GM06990 (cell line): ENCODE data around the gene DIP2A.
A peak's percentile ranks its signal among the peaks of the same experiment; 100 is the strongest.

Experiments
- DNase-seq: peaks from one replicate; pipeline ENCODE4 v3.0.0-alpha.2; 2011; ENCODE audit not compliant: insufficient read length; ENCODE audit errors: extremely low read depth
- H3K27me3 ChIP-seq: replicated peaks from 2 replicates; pipeline ENCODE4 v1.6.0; 2011; ENCODE audit warnings: low read length; ENCODE audit not compliant: control insufficient read depth, insufficient read depth
- H3K36me3 ChIP-seq: 2 replicates; pipeline ENCODE4 v1.5.1; 2011; ENCODE audit warnings: low read length; ENCODE audit not compliant: control insufficient read depth, insufficient read depth
- H3K4me3 ChIP-seq: replicated peaks from 2 replicates; pipeline ENCODE4 v1.5.1; 2011; ENCODE audit warnings: low read depth, mild to moderate bottlenecking, control low read depth, low read length
- TF ChIP-seq, protein P1 (sequence below): IDR thresholded peaks from 2 replicates; pipeline ENCODE4 v1.5.1; 2011; ENCODE audit warnings: low read length, control low read depth, mild to moderate bottlenecking, inconsistent platforms; ENCODE audit not compliant: insufficient read depth, poor library complexity, severe bottlenecking

The DIP2A gene

DNA sequence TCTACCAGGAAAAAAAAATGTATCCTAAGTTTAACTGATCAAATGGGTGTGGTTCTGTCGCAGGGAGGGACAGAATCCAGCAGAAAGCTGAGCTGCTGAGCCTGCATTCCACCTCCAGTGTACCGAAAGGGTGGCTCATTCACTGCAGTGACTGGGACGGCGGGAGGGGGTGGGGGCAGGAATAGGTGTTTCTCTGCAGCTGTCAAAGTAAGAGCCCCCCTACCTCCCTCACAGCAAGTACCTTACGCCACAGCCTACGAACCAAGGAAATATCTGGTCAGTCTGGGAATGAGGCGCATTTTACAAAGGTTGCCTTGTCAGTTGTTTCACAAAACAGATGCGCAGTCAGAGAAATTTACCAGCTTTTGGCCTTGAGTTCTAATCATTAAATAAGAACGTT, 144.5 kb downstream of the DIP2A start:
- no peaks in the 10 kb centered on the region for H3K36me3 ChIP-seq
- TF ChIP-seq, protein P1, sequence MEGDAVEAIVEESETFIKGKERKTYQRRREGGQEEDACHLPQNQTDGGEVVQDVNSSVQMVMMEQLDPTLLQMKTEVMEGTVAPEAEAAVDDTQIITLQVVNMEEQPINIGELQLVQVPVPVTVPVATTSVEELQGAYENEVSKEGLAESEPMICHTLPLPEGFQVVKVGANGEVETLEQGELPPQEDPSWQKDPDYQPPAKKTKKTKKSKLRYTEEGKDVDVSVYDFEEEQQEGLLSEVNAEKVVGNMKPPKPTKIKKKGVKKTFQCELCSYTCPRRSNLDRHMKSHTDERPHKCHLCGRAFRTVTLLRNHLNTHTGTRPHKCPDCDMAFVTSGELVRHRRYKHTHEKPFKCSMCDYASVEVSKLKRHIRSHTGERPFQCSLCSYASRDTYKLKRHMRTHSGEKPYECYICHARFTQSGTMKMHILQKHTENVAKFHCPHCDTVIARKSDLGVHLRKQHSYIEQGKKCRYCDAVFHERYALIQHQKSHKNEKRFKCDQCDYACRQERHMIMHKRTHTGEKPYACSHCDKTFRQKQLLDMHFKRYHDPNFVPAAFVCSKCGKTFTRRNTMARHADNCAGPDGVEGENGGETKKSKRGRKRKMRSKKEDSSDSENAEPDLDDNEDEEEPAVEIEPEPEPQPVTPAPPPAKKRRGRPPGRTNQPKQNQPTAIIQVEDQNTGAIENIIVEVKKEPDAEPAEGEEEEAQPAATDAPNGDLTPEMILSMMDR: no peak
- no peak overlapping the region for H3K4me3 ChIP-seq
- no peaks in the 10 kb centered on the region for H3K27me3 ChIP-seq
- no peak for DNase-seq

DNA sequence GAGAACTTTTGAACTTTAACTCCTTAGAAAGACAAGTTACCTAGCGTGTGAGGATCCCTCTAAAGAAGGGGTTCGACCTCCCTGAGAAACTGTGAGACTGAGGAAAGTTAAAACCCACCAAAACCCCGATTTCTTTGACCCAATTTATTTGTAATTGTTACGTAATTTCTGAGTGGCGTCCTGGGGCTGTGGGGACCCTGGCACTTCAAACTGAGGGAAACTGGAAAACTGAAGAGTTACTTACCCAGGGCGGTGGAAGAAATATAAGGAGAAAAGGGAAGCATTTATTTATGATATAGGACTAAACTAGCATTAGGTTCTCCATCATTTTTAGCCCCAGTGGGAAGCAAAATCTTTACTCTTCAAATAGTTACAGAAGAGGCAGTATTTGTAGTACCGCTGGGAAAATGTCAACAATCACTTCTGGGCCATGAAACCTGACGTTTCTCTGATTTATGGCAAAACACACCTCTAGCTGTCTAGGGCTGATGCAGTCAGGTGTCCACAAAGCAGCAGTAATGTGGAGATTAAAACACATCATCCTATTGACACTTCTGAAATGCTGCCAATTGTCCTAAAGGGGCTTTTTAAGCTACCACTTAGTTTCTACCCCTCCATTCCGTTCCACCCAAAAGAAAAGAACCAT, 145.8 kb downstream of the DIP2A start:
- no peaks in the 10 kb centered on the region for H3K27me3 ChIP-seq
- TF ChIP-seq, protein P1: no peak
- H3K36me3 ChIP-seq: no peaks in the 10 kb centered on the region
- H3K4me3 ChIP-seq: no peak overlapping the region
- DNase-seq: no peak

DNA sequence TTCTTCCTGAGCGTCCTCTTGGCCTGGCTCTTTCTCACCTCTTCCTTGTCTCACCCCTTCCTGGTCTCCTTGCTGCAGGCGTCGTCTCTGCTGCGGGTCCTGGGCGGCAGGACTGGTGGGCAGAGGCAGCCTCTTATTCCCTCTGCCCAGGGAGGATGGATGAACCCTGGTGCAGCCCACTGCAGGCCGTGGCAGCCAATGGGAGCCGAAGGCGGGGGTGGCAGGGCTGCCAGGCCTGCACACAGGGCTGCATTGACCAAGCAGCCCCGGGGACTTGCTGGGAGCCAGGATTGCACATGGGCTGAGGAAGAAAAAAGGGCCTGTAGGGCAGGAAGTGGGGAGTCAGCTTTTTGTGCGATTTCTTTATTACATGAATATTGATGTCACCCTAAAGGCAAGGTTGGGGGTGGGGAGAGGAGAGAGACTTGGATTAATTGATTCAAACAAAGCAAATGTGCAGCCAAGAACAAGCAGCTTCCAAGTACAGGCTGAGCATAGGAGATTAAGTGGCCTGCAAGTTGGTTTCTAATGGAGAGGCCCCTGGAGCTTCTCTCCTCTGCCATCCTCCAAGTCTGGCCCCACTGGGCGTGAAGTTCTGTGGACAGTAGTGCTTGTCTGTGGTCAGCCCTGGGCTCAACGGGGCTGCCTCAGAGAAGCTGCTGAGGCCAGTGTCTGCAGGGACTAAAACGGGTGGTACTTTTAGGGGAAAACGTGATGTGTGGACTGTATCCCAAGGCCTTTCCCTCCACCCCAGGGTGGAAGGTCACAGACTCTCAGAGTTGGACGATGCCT, 146.5 kb downstream of the DIP2A start, which contains the start of gene S100B:
S100B (minus strand) TSS at position 108 of the 792 bp plus-strand sequence. CDS start 2,667 bp downstream, outside the sequence.
- Histone ChIP-seq H3K36me3 (no peaks in the 10 kb centered on the region), H3K4me3 (no peak within 1 kb of the TSS), H3K27me3 (no peaks in the 10 kb centered on the region)
- no peak for DNase-seq
- TF ChIP-seq, protein P1: no peak

DNA sequence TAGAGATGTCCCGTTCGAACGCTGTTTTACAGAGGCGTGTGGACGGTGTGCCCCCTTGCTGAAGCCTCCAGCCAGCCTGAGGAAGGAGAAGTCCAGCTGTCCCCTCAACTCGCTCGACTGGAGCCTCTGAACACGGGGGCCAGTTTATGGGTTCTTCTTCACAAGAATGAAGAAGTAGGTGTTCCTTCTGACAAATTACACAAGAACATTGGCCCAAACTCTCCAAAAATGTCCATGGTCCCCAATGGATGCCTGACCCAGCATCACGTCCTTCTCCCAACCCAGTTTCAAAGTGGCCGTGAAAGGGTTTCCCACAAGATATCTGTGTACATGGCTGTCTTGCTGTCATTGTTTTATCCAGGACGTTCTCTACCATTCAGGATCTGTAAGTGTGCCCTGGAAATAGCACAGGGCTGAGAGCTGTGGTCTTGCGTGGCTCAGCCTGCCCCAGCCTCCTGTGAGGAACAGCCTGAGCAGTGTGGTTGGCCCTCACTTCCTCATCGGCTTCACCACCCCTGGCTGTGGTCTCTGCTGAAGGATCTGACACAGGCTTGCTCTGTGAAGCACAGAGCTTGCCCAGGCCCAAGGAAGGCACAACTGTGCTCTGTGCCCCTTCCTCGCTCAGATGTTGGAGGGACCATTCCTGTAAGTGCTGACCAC, 147.2 kb downstream of the DIP2A start:
- no peaks in the 10 kb centered on the region for H3K36me3 ChIP-seq
- no peaks in the 10 kb centered on the region for H3K27me3 ChIP-seq
- DNase-seq: peak; percentile 48
- no peak overlapping the region for H3K4me3 ChIP-seq
- TF ChIP-seq, protein P1: no peak

DNA sequence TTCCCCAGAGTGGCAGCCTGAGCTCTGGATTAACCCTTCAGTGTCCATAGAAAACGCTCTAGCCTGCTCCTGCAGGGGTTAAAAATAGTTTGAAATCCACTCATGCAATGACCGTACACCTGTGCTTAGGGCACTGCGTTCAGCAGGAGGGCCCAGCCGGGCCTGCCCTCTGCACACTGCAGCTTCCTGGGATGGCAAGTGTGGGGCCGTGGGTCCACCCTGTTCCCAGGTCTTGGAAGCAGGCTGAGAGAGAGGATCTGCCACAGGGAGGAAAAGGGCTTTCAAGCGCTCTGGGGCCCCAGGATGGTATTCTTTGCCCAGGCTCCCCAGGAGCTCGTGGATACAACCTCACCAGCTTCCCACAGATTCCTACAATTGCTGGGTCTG, 147.7 kb downstream of the DIP2A start:
- TF ChIP-seq, protein P1: no peak
- Histone ChIP-seq H3K4me3 (no peak overlapping the region), H3K27me3 (no peaks in the 10 kb centered on the region), H3K36me3 (no peaks in the 10 kb centered on the region)
- DNase-seq: no peak
